Sigmoid colon (tissue), 7 donors: ENCODE results near the gene PDZD4. TPM values are rescaled to one million over a fixed set of nuclear protein-coding genes. Genes with fewer than 3 reads are reported as not detected.

Experiments
- DNase-seq: peaks from one replicate; pipeline ENCODE4 v3.0.0-alpha.2; 2019
- H3K27ac ChIP-seq, 4 donors: fragments of 200-600 bp; sonication (generic); one replicate each; pipeline ENCODE4 v1.5.1; 2016 to 2019; ENCODE audit warnings: mild to moderate bottlenecking in 1 of 4
- H3K27me3 ChIP-seq, 3 donors: fragments of 200-600 bp; sonication (generic); one replicate each; pipeline ENCODE4 v1.5.1; 2019; ENCODE audit warnings: mild to moderate bottlenecking in 1 of 3
- H3K36me3 ChIP-seq, 4 donors: fragments of 200-600 bp; sonication (generic); one replicate each; pipeline ENCODE4 v1.5.1; 2016 to 2019
- H3K4me1 ChIP-seq, 4 donors: fragments of 200-600 bp; sonication (generic); one replicate each; pipeline ENCODE4 v1.5.1; 2017 to 2019
- H3K4me3 ChIP-seq, 4 donors: fragments of 200-600 bp; sonication (generic); one replicate each; pipeline ENCODE4 v1.5.1; 2017 to 2019; ENCODE audit warnings: mild to moderate bottlenecking in 2 of 4, moderate library complexity in 1 of 4
- H3K9me3 ChIP-seq, 4 donors: fragments of 200-600 bp in 3 of 4; sonication (generic) in 3 of 4; one replicate each; pipeline versions ENCODE4 v1.5.1 to v1.6.1; 2013 to 2019
- CTCF ChIP-seq, 4 experiments: fragments of 450-650 bp in 3 of 4; fragments of 200-600 bp in 1 of 4; IDR thresholded peaks; one replicate each; pipeline ENCODE4 v1.5.1; 2016 to 2019; ENCODE audit warnings: antibody characterized with exemption in 4 of 4, mild to moderate bottlenecking in 3 of 4, moderate library complexity in 2 of 4
- EP300 ChIP-seq, 4 donors: sonication (generic); formaldehyde crosslinking; IDR thresholded peaks; one replicate each; pipeline ENCODE4 v1.6.1; 2017; ENCODE audit warnings: antibody characterized with exemption in 4 of 4
- POLR2A ChIP-seq, 2 donors: fragments of 450-650 bp; IDR thresholded peaks; one replicate each; pipeline ENCODE4 v1.6.1; 2016; ENCODE audit warnings: antibody characterized with exemption in 2 of 2, mild to moderate bottlenecking in 2 of 2, moderate library complexity in 2 of 2
- POLR2AphosphoS5 ChIP-seq, 4 donors: sonication (generic); formaldehyde crosslinking; IDR thresholded peaks; one replicate each; pipeline ENCODE4 v1.6.1; 2017; ENCODE audit warnings: antibody characterized with exemption in 4 of 4
- WGBS, 2 donors: extraction: QIAGEN DNeasy Blood & Tissue Kit; methylation state at CpG; one replicate each; pipeline ENCODE4 v1.1.7; 2013; 5-methylcytosine and 5-hydroxymethylcytosine counted together
- intact Hi-C: fragments of 100-400 bp; cut with DNase I; formaldehyde crosslinking; loops from one replicate; pipeline ENCODE4 v1.15.1; 2023
- polyA plus RNA-seq, 3 donors: library from polyadenylated mRNA; stranded (reverse); fragments of 200-250 nt; gene quantifications; one replicate each; pipeline ENCODE4 v1.2.3, GENCODE V29; 2013
- total RNA-seq, 4 donors: library from RNA; depleted of rRNA; stranded (reverse); fragments of >200 nt; gene quantifications; one replicate each; pipeline ENCODE4 v1.1.0, GENCODE V29; 2016
- donor health status: healthy with polysubstance abuse.
- donor health status: Bipolar disorder and iron deficiency.
- donor health status: healthy.

Gene PDZD4
- total and polyA plus RNA-seq, 7 donors = 0.46 to 24.4 (median 8.6) TPM

DNA sequence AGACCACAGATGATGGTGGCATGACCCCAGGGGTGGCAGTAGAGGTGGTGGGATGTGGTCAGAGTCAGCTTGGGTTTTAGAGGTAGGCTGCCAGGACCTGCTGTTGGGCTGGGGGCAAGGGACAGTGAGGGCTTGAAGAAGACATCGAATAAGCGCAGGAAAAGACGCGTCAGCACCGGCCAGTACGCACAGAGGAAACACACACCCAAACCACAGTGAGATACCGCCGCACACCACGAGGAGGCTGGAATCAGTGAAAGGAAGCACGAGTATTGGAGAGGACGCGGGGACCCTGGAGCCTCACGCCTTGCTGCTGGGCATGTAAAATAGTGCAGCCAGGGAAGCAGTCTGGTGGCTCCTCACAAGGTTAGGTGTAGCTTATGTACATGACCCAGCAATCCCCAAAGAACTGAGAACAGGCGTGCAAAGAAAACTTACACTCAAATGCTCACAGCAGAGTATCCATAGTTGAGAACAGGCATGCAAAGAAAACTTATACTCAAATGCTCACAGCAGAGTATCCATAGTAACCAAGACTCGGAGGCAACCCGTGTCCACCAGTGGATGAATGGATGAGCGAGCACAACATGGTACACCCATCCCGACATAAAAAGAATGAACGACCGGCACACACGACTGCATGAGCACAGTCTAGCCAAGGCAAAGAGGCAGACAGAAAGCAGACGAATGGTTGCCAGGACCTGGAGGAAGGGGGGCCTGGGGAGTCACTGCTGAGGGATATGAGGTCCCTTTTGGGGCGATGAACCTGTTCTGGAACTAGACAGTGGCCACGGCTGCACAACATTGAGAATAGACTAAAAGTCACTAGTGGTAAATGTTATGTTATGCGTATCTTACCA, 13.3 kb downstream of the PDZD4 start:
- Histone ChIP-seq H3K27ac (no peak overlapping the region), H3K36me3 (no peaks in the 10 kb centered on the region), H3K4me3 (no peak overlapping the region), H3K27me3 (no peaks in the 10 kb centered on the region), H3K9me3 (no peaks in the 10 kb centered on the region), H3K4me1 (peaks cover 0 to 10% (median 3%) of the 10 kb centered on the region in 4 donors)
- TF ChIP-seq EP300 (IDR thresholded peaks at IDR 0.05) (no peak), POLR2A (IDR thresholded peaks at IDR 0.05) (no peak), CTCF (IDR thresholded peaks at IDR 0.05) (no peak), POLR2AphosphoS5 (IDR thresholded peaks at IDR 0.05) (no peak)
- intact Hi-C loops = no loop called here
- DNase-seq = no peak
- 66 to 85% methylated on average over 25 of the region's 25 CpGs for WGBS, 2 donors

- 68 to 72% methylated on average over 19 of the region's 19 CpGs for WGBS, 2 donors
- intact Hi-C loops = no loop called here
- no peak for TF ChIP-seq EP300 (IDR thresholded peaks at IDR 0.05)
- no peak for TF ChIP-seq POLR2A (IDR thresholded peaks at IDR 0.05)
- no peak for TF ChIP-seq CTCF (IDR thresholded peaks at IDR 0.05)
- TF ChIP-seq POLR2AphosphoS5 (IDR thresholded peaks at IDR 0.05) = no peak
These were observed 15.6 kb downstream of the PDZD4 start for GRCh38 chrX:153814591-153815315.

GRCh38 chrX:153813161-153813560, 17.2 kb downstream of the PDZD4 start:
- Histone ChIP-seq H3K9me3 (no peaks in the 10 kb centered on the region), H3K4me3 (no peak overlapping the region), H3K4me1 (no peaks in the 10 kb centered on the region), H3K27ac (no peak overlapping the region), H3K36me3 (no peaks in the 10 kb centered on the region), H3K27me3 (no peaks in the 10 kb centered on the region)
- WGBS, 2 donors = 91 to 95% methylated on average over 5 of the region's 5 CpGs
- no peak for DNase-seq
- intact Hi-C loops = no loop called here
- TF ChIP-seq CTCF (IDR thresholded peaks at IDR 0.05) = no peak
- TF ChIP-seq POLR2AphosphoS5 (IDR thresholded peaks at IDR 0.05) = no peak
- no peak for TF ChIP-seq POLR2A (IDR thresholded peaks at IDR 0.05)
- no peak for TF ChIP-seq EP300 (IDR thresholded peaks at IDR 0.05)

More at GRCh38 chrX:153814591-153815315, 15.6 kb downstream of the PDZD4 start:
- DNase-seq = no peak
- no peak overlapping the region for H3K4me3 ChIP-seq
- no peaks in the 10 kb centered on the region for H3K36me3 ChIP-seq
- no peaks in the 10 kb centered on the region for H3K27me3 ChIP-seq
- peaks cover 0 to 10% (median 3%) of the 10 kb centered on the region in 4 donors for H3K4me1 ChIP-seq
- H3K9me3 ChIP-seq = no peaks in the 10 kb centered on the region
- no peak overlapping the region for H3K27ac ChIP-seq

- Histone ChIP-seq H3K9me3 (no peaks in the 10 kb centered on the region), H3K4me3 (no peak overlapping the region), H3K4me1 (no peaks in the 10 kb centered on the region), H3K27me3 (no peaks in the 10 kb centered on the region), H3K27ac (no peak overlapping the region), H3K36me3 (no peaks in the 10 kb centered on the region)
- intact Hi-C loops = no loop called here
- no peak for DNase-seq
- TF ChIP-seq POLR2A (IDR thresholded peaks at IDR 0.05) (no peak), POLR2AphosphoS5 (IDR thresholded peaks at IDR 0.05) (no peak), EP300 (IDR thresholded peaks at IDR 0.05) (no peak), CTCF (IDR thresholded peaks at IDR 0.05) (no peak)
- WGBS, 2 donors = 32 to 57% methylated on average over 14 of the region's 14 CpGs
These were observed 18.1 kb downstream of the PDZD4 start for GRCh38 chrX:153812220-153812619.
